Measurements from ENCODE around the gene BTN1A1.

GRCh38 chr6:26519359-26519758 is 19.3 kb downstream of the BTN1A1 start:
- TF ChIP-seq CTCF (IDR thresholded peaks at IDR 0.05) = no peak
- TF ChIP-seq POLR2A (IDR thresholded peaks at IDR 0.05) = no peak
